Measurements from ENCODE around the gene GRXCR1.

Gene GRXCR1

GRCh38 chr4:42928582-42928981 lies 36.1 kb downstream of the GRXCR1 start:
- no peak for DNase-seq (ENCODE audit: low spot score)

GRCh38 chr4:42942216-42942615 lies 49.7 kb downstream of the GRXCR1 start:
- no peak for DNase-seq (ENCODE audit: low spot score)

DNA sequence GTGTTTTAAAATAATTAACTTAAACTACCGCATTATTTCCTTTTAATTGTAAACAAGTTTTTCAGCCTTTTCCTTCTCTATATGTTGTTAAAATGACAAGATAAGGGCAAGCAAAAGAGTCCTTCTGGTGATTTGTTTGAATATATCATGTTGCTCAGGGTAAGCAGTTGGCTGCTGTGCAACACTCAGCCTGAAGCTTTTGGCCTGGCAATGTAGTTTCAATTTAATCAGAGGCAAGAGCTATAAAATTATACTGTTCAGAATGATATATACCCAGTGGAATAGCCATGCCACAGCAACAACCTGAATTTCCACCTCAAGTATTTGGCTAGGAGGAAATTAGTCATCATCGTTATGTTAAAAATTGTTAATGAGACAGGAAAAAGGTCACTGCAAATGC lies 53.4 kb downstream of the GRXCR1 start:
- DNase-seq (ENCODE audit: low spot score): no peak

DNA sequence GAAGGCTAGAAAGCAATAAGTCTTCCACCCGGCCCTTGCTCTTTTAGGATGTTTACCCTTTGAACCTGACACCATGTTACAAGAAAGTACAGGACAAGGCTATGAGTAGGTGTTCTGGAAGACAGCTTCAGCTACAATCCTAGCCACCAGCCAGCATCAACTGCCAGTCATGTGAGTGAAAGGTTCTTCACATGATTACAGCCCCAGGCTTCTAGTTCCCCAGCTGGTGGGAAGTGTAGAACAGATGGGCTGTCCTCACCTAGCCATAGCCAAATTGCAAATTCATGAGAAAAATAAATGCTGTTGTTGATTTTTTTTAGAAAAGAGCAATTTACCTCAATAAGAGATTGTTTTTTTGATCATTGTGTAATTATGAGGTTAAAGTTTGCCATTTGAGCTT lies 60.8 kb downstream of the GRXCR1 start:
- DNase-seq (ENCODE audit: low spot score): no peak

DNA sequence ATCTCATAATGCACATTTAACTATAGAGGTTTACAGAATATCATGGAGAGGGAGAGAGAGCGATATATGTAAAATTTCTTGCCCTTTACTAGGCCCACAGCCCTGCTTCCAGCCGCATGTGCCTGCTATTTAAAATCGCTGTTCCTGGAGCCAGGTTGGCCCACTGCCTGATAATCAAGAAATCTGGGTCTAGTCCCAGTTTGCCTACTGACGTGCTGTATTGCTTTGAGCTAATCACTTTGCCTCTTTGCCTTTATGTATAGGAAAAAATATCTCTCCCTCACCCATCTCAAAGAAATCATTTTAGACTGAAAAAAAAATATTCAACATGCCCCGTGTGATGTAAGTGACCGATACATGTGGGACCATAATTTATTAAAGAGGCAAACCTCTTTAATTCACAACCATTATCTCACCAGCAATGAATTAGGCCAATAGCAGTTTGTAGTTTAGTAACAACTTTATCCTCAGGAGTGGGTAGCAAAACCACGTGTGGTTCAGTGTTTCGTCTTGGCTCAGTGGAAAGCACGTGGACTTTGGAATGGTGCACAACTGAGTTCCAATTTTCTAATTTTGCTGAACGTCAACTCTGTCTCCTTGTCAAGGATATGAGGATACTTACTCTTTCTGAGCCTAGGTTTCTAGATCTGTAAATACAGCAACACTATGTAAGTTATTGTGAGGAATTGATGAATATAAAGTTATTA lies 62.6 kb downstream of the GRXCR1 start:
- DNase-seq (ENCODE audit: low spot score): no peak

- DNase-seq (ENCODE audit: low spot score): no peak
Observed at GRCh38 chr4:42955746-42956505, 63.4 kb downstream of the GRXCR1 start.

GRCh38 chr4:42965326-42965725 lies 72.8 kb downstream of the GRXCR1 start:
- no peak for DNase-seq (ENCODE audit: low spot score)

- DNase-seq (ENCODE audit: low spot score): no peak
Observed at GRCh38 chr4:42985976-42986375, 93.5 kb downstream of the GRXCR1 start.

GRCh38 chr4:42995343-42995944 lies 102.9 kb downstream of the GRXCR1 start:
- no peak for DNase-seq (ENCODE audit: low spot score)

GRCh38 chr4:43008793-43009192 lies 116.3 kb downstream of the GRXCR1 start:
- no peak for DNase-seq (ENCODE audit: low spot score)

DNA sequence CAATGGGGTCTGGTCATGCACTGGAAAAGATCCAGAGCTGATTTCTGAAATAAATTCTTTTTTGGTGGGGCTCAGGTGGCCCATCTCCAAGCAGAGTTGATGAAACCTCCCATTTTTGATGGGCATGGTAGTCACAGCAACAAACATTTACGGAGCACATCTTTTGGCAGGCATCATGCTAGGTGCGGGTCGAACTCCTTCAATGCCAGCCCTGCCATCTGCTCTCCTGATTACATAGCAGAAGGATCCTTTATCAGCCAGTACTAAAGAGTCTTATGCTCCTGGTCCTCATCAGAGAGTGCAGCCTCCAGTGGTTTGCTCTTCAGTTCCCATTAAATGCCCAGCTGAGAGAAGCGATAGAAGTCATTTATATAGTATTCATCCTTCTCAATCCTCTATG lies 121.7 kb downstream of the GRXCR1 start:
- DNase-seq (ENCODE audit: low spot score): no peak

- no peak for DNase-seq (ENCODE audit: low spot score)
Observed at GRCh38 chr4:43041632-43042031, 149.1 kb downstream of the GRXCR1 start.

- DNase-seq (ENCODE audit: low spot score): no peak
Observed at GRCh38 chr4:43047058-43047457, 154.5 kb downstream of the GRXCR1 start.

DNA sequence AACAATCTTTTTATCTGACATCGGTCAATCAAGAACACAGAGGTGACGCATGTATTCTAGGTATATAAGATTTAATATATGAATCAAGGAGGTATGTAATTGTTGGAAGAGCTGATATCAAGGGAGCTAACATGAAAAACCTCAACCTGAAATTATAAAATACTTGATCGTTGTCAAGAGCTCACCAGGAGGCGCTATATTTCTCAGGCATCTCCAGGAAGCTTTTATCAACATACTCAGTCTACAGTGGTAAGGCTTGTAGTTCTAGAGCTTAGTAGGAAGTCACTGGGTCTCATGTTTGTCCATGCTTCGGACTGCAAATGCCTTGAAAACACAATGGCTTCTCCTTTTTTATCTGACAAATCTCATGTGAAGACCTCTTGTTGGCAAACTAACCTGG lies 156.1 kb downstream of the GRXCR1 start:
- DNase-seq (ENCODE audit: low spot score): no peak

GRCh38 chr4:43049326-43049725 lies 156.8 kb downstream of the GRXCR1 start:
- no peak for DNase-seq (ENCODE audit: low spot score)

- no peak for DNase-seq (ENCODE audit: low spot score)
Observed at GRCh38 chr4:43066415-43066814, 173.9 kb downstream of the GRXCR1 start.

- DNase-seq (ENCODE audit: low spot score): no peak
Observed at GRCh38 chr4:43071069-43071468, 178.6 kb downstream of the GRXCR1 start.

All from CD4-positive, alpha-beta T cell treated with Interleukin-2 at 100 ng/mL for 4 hours (primary cell).